Measurements from ENCODE around the gene MOG. TPM values are rescaled to one million over a fixed set of nuclear protein-coding genes. Genes with fewer than 3 reads are reported as not detected.
A peak's percentile ranks its signal among the peaks of the same experiment; 100 is the strongest.

Gene MOG
- total and polyA plus RNA-seq, 2 donors (not counting 1 experiment from before 2014, with no cell fraction given), result not detected

GRCh38 chr6:29675561-29675960 lies 18.7 kb downstream of the MOG start:
- no peaks in the 10 kb centered on the region for H3K4me1 ChIP-seq (ENCODE audit: control insufficient read depth in 2 of 2, insufficient read depth in 2 of 2, low read length in 2 of 2)
- H4K20me1 ChIP-seq (ENCODE audit: control insufficient read depth, insufficient read depth, low read length, poor library complexity, severe bottlenecking), result no peaks in the 10 kb centered on the region
- H3K27me3 Mint-ChIP-seq, result peaks cover 7% of the 10 kb centered on the region
- no peaks in the 10 kb centered on the region for H3K36me3 ChIP-seq (replicated peaks in 1 of 2; ENCODE audit: control extremely low read depth in 1 of 2, control insufficient read depth in 1 of 2, extremely low read depth in 1 of 2, insufficient read depth in 2 of 2, low read length in 1 of 2)
- no peak overlapping the region for H3K9ac ChIP-seq (ENCODE audit: low read length)
- no peak for ATAC-seq (ENCODE audit: low read depth)
- no CpG with 5 or more reads among the region's 1 CpG for WGBS (ENCODE audit: insufficient coverage)
- H3K4me2 ChIP-seq (replicated peaks; ENCODE audit: low read depth, low read length, poor library complexity, severe bottlenecking), result no peak overlapping the region
- intact Hi-C loops (cut with micrococcal nuclease), result no loop called here
- H3K9me3 ChIP-seq (ENCODE audit: control extremely low read depth in 1 of 3, control insufficient read depth in 2 of 3, insufficient read depth in 1 of 3, low read length in 2 of 3), result peaks cover 0 to 7% (median 0%) of the 10 kb centered on the region in 3 donors
- no peak for DNase-seq
- no peaks in the 10 kb centered on the region for H3K9me3 Mint-ChIP-seq (ENCODE audit: insufficient read depth)
- ChIA-PET POLR2A (no interaction called here), CTCF (interaction anchor here (2.2 kb wide), 1 partner anchor 22 kb away, joined by 11 read pairs; no protein-coding TSS in a partner anchor)
- peaks cover 0 to 17% (median 8%) of the 10 kb centered on the region in 4 experiments for H3K27me3 ChIP-seq (replicated peaks in 1 of 4; ENCODE audit: control extremely low read depth in 1 of 4, control insufficient read depth in 3 of 4, insufficient read depth in 4 of 4, low read length in 3 of 4)
- no peak overlapping the region for H3K27ac ChIP-seq (ENCODE audit: low read length in 2 of 2)
- no peaks in the 10 kb centered on the region for H3K79me2 ChIP-seq (ENCODE audit: control insufficient read depth, insufficient read depth, low read length)
- H3K4me1 Mint-ChIP-seq, result peaks cover 13% of the 10 kb centered on the region
- TF ChIP-seq, protein P1, sequence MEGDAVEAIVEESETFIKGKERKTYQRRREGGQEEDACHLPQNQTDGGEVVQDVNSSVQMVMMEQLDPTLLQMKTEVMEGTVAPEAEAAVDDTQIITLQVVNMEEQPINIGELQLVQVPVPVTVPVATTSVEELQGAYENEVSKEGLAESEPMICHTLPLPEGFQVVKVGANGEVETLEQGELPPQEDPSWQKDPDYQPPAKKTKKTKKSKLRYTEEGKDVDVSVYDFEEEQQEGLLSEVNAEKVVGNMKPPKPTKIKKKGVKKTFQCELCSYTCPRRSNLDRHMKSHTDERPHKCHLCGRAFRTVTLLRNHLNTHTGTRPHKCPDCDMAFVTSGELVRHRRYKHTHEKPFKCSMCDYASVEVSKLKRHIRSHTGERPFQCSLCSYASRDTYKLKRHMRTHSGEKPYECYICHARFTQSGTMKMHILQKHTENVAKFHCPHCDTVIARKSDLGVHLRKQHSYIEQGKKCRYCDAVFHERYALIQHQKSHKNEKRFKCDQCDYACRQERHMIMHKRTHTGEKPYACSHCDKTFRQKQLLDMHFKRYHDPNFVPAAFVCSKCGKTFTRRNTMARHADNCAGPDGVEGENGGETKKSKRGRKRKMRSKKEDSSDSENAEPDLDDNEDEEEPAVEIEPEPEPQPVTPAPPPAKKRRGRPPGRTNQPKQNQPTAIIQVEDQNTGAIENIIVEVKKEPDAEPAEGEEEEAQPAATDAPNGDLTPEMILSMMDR (IDR thresholded peaks at IDR 0.05), result no peak
- no peak for TF ChIP-seq EZH2 (IDR thresholded peaks at IDR 0.05; ENCODE audit: borderline replicate concordance, insufficient read depth, low read depth, low read length, poor library complexity, severe bottlenecking)
- H2AFZ ChIP-seq (ENCODE audit: insufficient read depth, low read depth, low read length, poor library complexity, severe bottlenecking), result no peak overlapping the region
- H3K27ac Mint-ChIP-seq, result no peak overlapping the region
- H3K4me3 Mint-ChIP-seq, result no peak overlapping the region
- no peak overlapping the region for H3K4me3 ChIP-seq (ENCODE audit: control extremely low read depth in 1 of 5, extremely low read depth in 1 of 5, insufficient read depth in 1 of 5, low read depth in 2 of 5, low read length in 4 of 5)

DNA sequence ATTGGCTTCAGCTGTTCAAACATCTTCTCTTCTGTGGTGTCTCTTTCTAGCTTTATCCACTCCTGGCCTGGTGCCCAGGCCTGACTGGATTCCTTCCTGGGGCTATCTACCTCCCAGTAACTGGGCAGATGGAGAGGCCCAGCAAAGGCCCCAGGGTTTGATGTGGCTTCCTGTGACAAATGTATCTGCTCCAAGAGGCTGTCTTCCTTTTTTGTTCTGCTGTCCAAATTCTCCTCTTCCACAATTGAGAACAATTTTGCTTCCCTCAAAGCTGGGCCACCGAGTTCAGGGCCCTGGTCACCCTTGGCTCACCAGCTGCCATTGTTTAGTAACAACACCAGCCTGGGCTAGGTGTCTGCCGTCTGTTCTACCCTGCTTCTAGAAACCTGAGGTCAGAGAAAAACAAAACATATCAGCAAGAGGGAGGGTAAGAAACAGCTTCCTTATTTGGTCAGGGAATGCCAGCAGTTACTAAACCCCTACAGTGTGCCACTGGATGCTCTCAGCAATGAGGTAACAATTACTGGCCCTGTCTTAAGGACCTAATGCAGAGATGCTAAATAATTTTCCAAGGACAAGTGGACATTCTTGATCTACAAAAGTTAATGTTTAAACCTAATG lies 20.2 kb downstream of the MOG start:
- Histone ChIP-seq H3K36me3 (replicated peaks in 1 of 2; ENCODE audit: control extremely low read depth in 1 of 2, control insufficient read depth in 1 of 2, extremely low read depth in 1 of 2, insufficient read depth in 2 of 2, low read length in 1 of 2) (no peaks in the 10 kb centered on the region), H2AFZ (ENCODE audit: insufficient read depth, low read depth, low read length, poor library complexity, severe bottlenecking) (no peak overlapping the region)

More for the DNA sequence above, 20.2 kb downstream of the MOG start:
- CTCF ChIA-PET, result interaction anchor here (2.0 to 2.2 kb wide), 2 partner anchors 23 to 27 kb away, joined by 5 to 9 read pairs; no protein-coding TSS in a partner anchor
- no peak for ATAC-seq (ENCODE audit: low read depth)
- Histone ChIP-seq H3K9me3 (ENCODE audit: control extremely low read depth in 1 of 3, control insufficient read depth in 2 of 3, insufficient read depth in 1 of 3, low read length in 2 of 3) (peaks cover 0 to 11% (median 0%) of the 10 kb centered on the region in 3 donors), H3K4me1 (ENCODE audit: control insufficient read depth in 2 of 2, insufficient read depth in 2 of 2, low read length in 2 of 2) (no peaks in the 10 kb centered on the region), H4K20me1 (ENCODE audit: control insufficient read depth, insufficient read depth, low read length, poor library complexity, severe bottlenecking) (no peaks in the 10 kb centered on the region), H3K4me2 (replicated peaks; ENCODE audit: low read depth, low read length, poor library complexity, severe bottlenecking) (no peak overlapping the region), H3K4me3 (ENCODE audit: control extremely low read depth in 1 of 5, extremely low read depth in 1 of 5, insufficient read depth in 1 of 5, low read depth in 2 of 5, low read length in 4 of 5) (no peak overlapping the region), H3K79me2 (ENCODE audit: control insufficient read depth, insufficient read depth, low read length) (no peaks in the 10 kb centered on the region), H3K27ac (ENCODE audit: low read length in 2 of 2) (no peak overlapping the region), H3K9ac (ENCODE audit: low read length) (no peak overlapping the region), H3K27me3 (replicated peaks in 1 of 4; ENCODE audit: control extremely low read depth in 1 of 4, control insufficient read depth in 3 of 4, insufficient read depth in 4 of 4, low read length in 3 of 4) (peaks cover 0 to 11% (median 2%) of the 10 kb centered on the region in 4 experiments)
- Mint-ChIP-seq H3K27ac (peak overlapping the region; percentile 54), H3K4me1 (peaks cover 18% of the 10 kb centered on the region), H3K9me3 (ENCODE audit: insufficient read depth) (no peaks in the 10 kb centered on the region), H3K27me3 (peaks cover 7% of the 10 kb centered on the region), H3K4me3 (no peak overlapping the region)
- intact Hi-C loops (cut with micrococcal nuclease), result no loop called here
- TF ChIP-seq EZH2 (IDR thresholded peaks at IDR 0.05; ENCODE audit: borderline replicate concordance, insufficient read depth, low read depth, low read length, poor library complexity, severe bottlenecking), result no peak
- TF ChIP-seq, protein P1 (IDR thresholded peaks at IDR 0.05), result no peak
- DNase-seq, result no peak
- 0% methylated on average over 2 of the region's 2 CpGs for WGBS (ENCODE audit: insufficient coverage)
- POLR2A ChIA-PET, result interaction anchor here (0.7 kb wide), 2 partner anchors 48 to 191 kb away, joined by 3 to 4 read pairs; no protein-coding TSS in a partner anchor

Data from B cell (primary cell).